Activated CD4-positive, alpha-beta memory T cell treated with anti-CD3 and anti-CD28 coated beads, Interleukin-2, amount 10 ng/mL, durations not matched to agents 7 days and 5 days (primary cell): Measurements from ENCODE around the gene FABP3. TPM values are rescaled to one million over a fixed set of nuclear protein-coding genes. Genes with fewer than 3 reads are reported as not detected.

Experiments
- CTCF ChIA-PET: fragments of 350-600 bp; sonication (Branson Sonifier 250); formaldehyde crosslinking; loops from one replicate; lab custom pipeline; 2021; ENCODE audit warnings: antibody characterized with exemption, inconsistent platforms; lab: Charles Lee
- POLR2A ChIA-PET: fragments of 350-600 bp; sonication (Branson Sonifier 250); formaldehyde crosslinking; loops from one replicate; lab custom pipeline; 2021; ENCODE audit warnings: antibody characterized with exemption; lab: Charles Lee
- DNase-seq: peaks from one replicate; pipeline ENCODE4 v3.0.0-alpha.2; 2020
- H3K27ac Mint-ChIP-seq: one replicate; pipeline ENCODE4 v1.8.0; 2021; ENCODE audit warnings: mild to moderate bottlenecking, mixed read lengths
- H3K27me3 Mint-ChIP-seq: one replicate; pipeline ENCODE4 v1.8.0; 2021; ENCODE audit warnings: mixed read lengths
- H3K36me3 Mint-ChIP-seq: one replicate; pipeline ENCODE4 v1.8.0; 2021; ENCODE audit warnings: low read depth, mixed read lengths
- H3K4me1 Mint-ChIP-seq: one replicate; pipeline ENCODE4 v1.8.0; 2021; ENCODE audit warnings: mixed read lengths
- H3K4me3 Mint-ChIP-seq: one replicate; pipeline ENCODE4 v1.8.0; 2021; ENCODE audit warnings: mild to moderate bottlenecking, mixed read lengths
- H3K9me3 Mint-ChIP-seq: one replicate; pipeline ENCODE4 v1.8.0; 2021; ENCODE audit warnings: mixed read lengths
- total RNA-seq, 2 experiments: library from RNA; stranded (reverse); gene quantifications; one replicate each; pipeline ENCODE4 v1.2.3, GENCODE V29; 2021

The FABP3 gene
- total RNA-seq, 2 experiments from 2014 or later = not detected

DNA sequence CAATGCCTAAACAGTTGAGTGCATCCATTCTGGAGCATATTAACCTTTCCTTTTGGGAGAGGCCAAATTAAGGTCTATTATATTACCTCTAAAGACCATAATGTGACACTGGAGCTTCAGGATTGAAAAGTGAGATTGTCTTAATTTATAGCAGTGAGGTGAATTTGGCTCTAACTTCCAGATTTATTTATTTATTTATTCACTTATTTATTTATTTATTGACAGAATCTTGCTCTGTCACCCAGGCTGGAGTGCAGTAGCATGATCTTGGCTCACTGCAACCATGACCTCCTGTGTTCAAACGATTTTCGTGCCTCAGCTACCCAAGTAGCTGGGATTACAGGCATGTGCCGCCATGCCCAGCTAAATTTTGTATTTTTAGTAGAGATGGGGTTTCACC, 57.0 kb downstream of the FABP3 start:
- no peak overlapping the region for H3K4me3 Mint-ChIP-seq
- no peak overlapping the region for H3K27ac Mint-ChIP-seq
- peaks cover 1% of the 10 kb centered on the region for H3K4me1 Mint-ChIP-seq
- ChIA-PET CTCF (no interaction called here), POLR2A (no interaction called here)
- peaks cover 36% of the 10 kb centered on the region for H3K36me3 Mint-ChIP-seq
- no peaks in the 10 kb centered on the region for H3K27me3 Mint-ChIP-seq
- no peaks in the 10 kb centered on the region for H3K9me3 Mint-ChIP-seq
- no peak for DNase-seq

Other genes with a start within 250 kb of the FABP3 start
- not detected for gene NKAIN1, start 133.2 kb downstream of the FABP3 start, total RNA-seq
- 10 to 100 TPM; 75.7 to 78.0 TPM for gene SNRNP40, start 76.3 kb downstream of the FABP3 start, total RNA-seq
- 10 to 100 TPM; 20.9 to 21.0 TPM for gene ZCCHC17, start 76.0 kb downstream of the FABP3 start, total RNA-seq
- under 1 TPM; 0.10 to 0.13 TPM for gene SERINC2, start 40.1 kb upstream of the FABP3 start, total RNA-seq
- gene TINAGL1, start 203.4 kb upstream of the FABP3 start, total RNA-seq = not detected
- gene HCRTR1, start 244.6 kb upstream of the FABP3 start, total RNA-seq = not detected